GM23248 (cell line): ENCODE measurements around the gene RMI2. TPM values are rescaled to one million over a fixed set of nuclear protein-coding genes. Genes with fewer than 3 reads are reported as not detected.

Source experiments
- DNase-seq: peaks from one replicate; pipeline ENCODE4 v3.0.0-alpha.2; 2015
- H2AFZ ChIP-seq: fragments of 200-600 bp; sonication (generic); 2 replicates; pipeline ENCODE4 v1.6.1; 2016; ENCODE audit warnings: antibody characterized with exemption
- H3F3A ChIP-seq: fragments of 200-600 bp; sonication (generic); 2 replicates; pipeline ENCODE4 v1.6.1; 2016; ENCODE audit warnings: mild to moderate bottlenecking, antibody characterized with exemption, mixed run types; ENCODE audit not compliant: insufficient read depth
- H3K27ac ChIP-seq: fragments of 200-600 bp; sonication (generic); 2 replicates; pipeline ENCODE4 v1.5.1; 2016; ENCODE audit warnings: mild to moderate bottlenecking
- H3K27me3 ChIP-seq: fragments of 200-600 bp; sonication (generic); replicated peaks from 2 replicates; pipeline ENCODE4 v1.6.1; 2016; ENCODE audit warnings: mild to moderate bottlenecking; ENCODE audit not compliant: insufficient read depth
- H3K36me3 ChIP-seq: fragments of 200-600 bp; sonication (generic); 2 replicates; pipeline ENCODE4 v1.6.1; 2016; ENCODE audit warnings: low read depth, mild to moderate bottlenecking
- H3K4me1 ChIP-seq: fragments of 200-600 bp; sonication (generic); 2 replicates; pipeline ENCODE4 v1.6.1; 2016; ENCODE audit warnings: mild to moderate bottlenecking; ENCODE audit not compliant: insufficient read depth
- H3K4me2 ChIP-seq: fragments of 200-600 bp; sonication (generic); one replicate; pipeline ENCODE4 v1.6.1; 2016; ENCODE audit warnings: mild to moderate bottlenecking; ENCODE audit not compliant: unreplicated experiment
- H3K4me3 ChIP-seq: fragments of 200-600 bp; sonication (generic); 2 replicates; pipeline ENCODE4 v1.5.1; 2016; ENCODE audit warnings: mild to moderate bottlenecking
- H3K79me2 ChIP-seq: fragments of 200-600 bp; sonication (generic); 2 replicates; pipeline ENCODE4 v1.6.1; 2016; ENCODE audit warnings: mild to moderate bottlenecking; ENCODE audit not compliant: insufficient read depth
- H3K9ac ChIP-seq: fragments of 200-600 bp; sonication (generic); 2 replicates; pipeline ENCODE4 v1.6.1; 2016; ENCODE audit warnings: mild to moderate bottlenecking
- H3K9me2 ChIP-seq: fragments of 200-600 bp; sonication (generic); 2 replicates; pipeline ENCODE4 v1.6.1; 2016; ENCODE audit warnings: mixed run types, mild to moderate bottlenecking, moderate library complexity; ENCODE audit not compliant: insufficient read depth
- H3K9me3 ChIP-seq: fragments of 200-600 bp; sonication (generic); one replicate; pipeline ENCODE4 v1.6.1; 2017; ENCODE audit warnings: low read depth
- H4K20me1 ChIP-seq: fragments of 200-600 bp; sonication (generic); 2 replicates; pipeline ENCODE4 v1.6.0; 2016; ENCODE audit not compliant: insufficient read depth
- EZH2 ChIP-seq: fragments of 200-600 bp; sonication (generic); IDR thresholded peaks from 2 replicates; pipeline ENCODE4 v1.6.1; 2018; ENCODE audit warnings: antibody characterized with exemption, mild to moderate bottlenecking; ENCODE audit not compliant: insufficient read depth, poor library complexity, severe bottlenecking
- EZH2phosphoT487 ChIP-seq: fragments of 200-600 bp; sonication (generic); IDR thresholded peaks from 2 replicates; pipeline ENCODE4 v1.6.1; 2018; ENCODE audit warnings: antibody characterized with exemption, moderate library complexity, mild to moderate bottlenecking, low read depth; ENCODE audit not compliant: insufficient read depth
- WGBS, 2 experiments: methylation state at CpG; one replicate each; pipeline ENCODE4 v1.1.6; 2015 to 2017; ENCODE audit warnings: low lambda C conversion rate in 2 of 2, low coverage in 1 of 2; ENCODE audit errors: missing lambda C conversion rate in 2 of 2; 5-methylcytosine and 5-hydroxymethylcytosine counted together
- in situ Hi-C: fragments of 300-500 bp; cut with MboI; formaldehyde crosslinking; loops from 2 replicates; pipeline ENCODE4 v1.15.0; 2020
- polyA plus RNA-seq: library from polyadenylated mRNA; unstranded; fragments of >200 nt; fragmentation: Nextera tagmentation; extraction: Ambion mirVana; gene quantifications from 2 replicates; pipeline ENCODE4 v1.2.1, GENCODE V29; 2016
- total RNA-seq: library from RNA; depleted of rRNA; stranded (reverse); fragments of >200 nt; shearing (Covaris generic); gene quantifications from 2 replicates; pipeline ENCODE4 v1.2.3, GENCODE V29; 2014

Gene RMI2
- total and polyA plus RNA-seq, 2 experiments from 2014 or later, result 8.5 to 11.9 TPM

- Histone ChIP-seq H3K27me3 (no peaks in the 10 kb centered on the region), H2AFZ (no peak overlapping the region), H3F3A (no peaks in the 10 kb centered on the region), H3K9me2 (no peaks in the 10 kb centered on the region), H3K79me2 (no peaks in the 10 kb centered on the region), H3K9ac (no peak overlapping the region), H3K9me3 (no peaks in the 10 kb centered on the region), H3K4me3 (no peak overlapping the region), H3K36me3 (no peaks in the 10 kb centered on the region), H3K4me1 (no peaks in the 10 kb centered on the region), H3K27ac (no peak overlapping the region), H4K20me1 (no peaks in the 10 kb centered on the region), H3K4me2 (no peak overlapping the region)
- in situ Hi-C loops, result no loop called here
- TF ChIP-seq EZH2 (no peak), EZH2phosphoT487 (no peak)
- WGBS, 2 experiments, result 80 to 92% methylated on average over 8 of the region's 8 CpGs
- no peak for DNase-seq
These were observed 26.4 kb upstream of the RMI2 start for GRCh38 chr16:11318817-11319216.

DNA sequence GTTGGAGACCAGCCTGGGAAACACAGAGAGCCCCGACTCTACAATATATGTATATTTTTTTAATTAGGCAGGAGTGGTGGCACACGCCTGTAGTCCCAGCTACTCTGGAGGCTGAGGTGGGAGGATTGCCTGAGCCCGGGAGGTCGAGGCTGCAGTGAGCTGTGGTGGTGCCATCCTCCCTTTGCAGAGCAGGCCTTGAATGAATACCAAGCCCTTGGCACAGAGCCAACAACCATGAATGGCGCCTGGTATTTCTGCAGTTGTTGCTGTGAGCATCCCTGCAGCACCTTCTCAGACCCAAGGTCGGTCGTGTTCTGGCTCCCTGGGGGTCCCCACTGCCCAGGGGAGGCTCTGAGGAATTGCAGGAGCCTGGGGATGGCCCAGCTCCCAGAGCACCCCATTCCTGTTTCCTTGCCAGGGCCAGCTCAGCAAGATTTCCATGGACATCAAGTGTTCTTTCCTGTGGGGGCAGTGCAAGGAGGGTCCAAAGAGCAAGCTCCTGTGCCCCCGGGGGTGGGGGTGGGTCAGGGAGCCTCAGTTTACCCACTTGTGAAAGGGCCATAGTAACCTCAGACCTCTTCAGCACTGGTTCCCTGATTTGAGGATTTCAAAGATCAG is 25.6 kb upstream of the RMI2 start:
- no peaks in the 10 kb centered on the region for H3K4me1 ChIP-seq
- in situ Hi-C loops, result no loop called here
- H2AFZ ChIP-seq, result no peak overlapping the region
- TF ChIP-seq EZH2 (no peak), EZH2phosphoT487 (no peak)
- no peaks in the 10 kb centered on the region for H3K9me3 ChIP-seq
- H3K9me2 ChIP-seq, result no peaks in the 10 kb centered on the region
- no peaks in the 10 kb centered on the region for H3F3A ChIP-seq
- no peak overlapping the region for H3K9ac ChIP-seq
- no peaks in the 10 kb centered on the region for H3K36me3 ChIP-seq
- no peak overlapping the region for H3K27ac ChIP-seq
- 18 to 22% methylated on average over 7 to 8 of the region's 8 CpGs for WGBS, 2 experiments
- peak; percentile 55 for DNase-seq
- no peaks in the 10 kb centered on the region for H3K27me3 ChIP-seq
- H3K4me3 ChIP-seq, result no peak overlapping the region
- no peaks in the 10 kb centered on the region for H3K79me2 ChIP-seq
- no peaks in the 10 kb centered on the region for H4K20me1 ChIP-seq
- no peak overlapping the region for H3K4me2 ChIP-seq

DNA sequence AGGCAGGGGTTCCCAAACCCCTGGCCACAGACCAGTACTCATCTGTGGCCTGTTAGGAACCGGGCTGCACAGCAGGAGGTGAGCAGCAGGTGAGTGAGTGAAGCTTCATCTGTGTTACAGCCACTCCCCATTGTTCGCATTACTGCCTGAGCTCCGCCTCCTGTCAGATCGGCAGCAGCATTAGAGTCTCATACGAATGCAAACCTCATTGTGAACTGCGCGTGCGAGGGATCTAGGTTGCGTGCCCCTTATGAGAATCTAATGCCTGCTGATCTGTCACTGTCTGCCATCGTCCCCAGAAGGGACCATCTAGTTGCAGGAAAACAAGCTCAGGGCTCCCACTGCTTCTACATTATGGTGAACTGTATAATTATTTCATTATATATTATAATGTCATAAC is 25.1 kb upstream of the RMI2 start:
- no peaks in the 10 kb centered on the region for H3K4me1 ChIP-seq
- in situ Hi-C loops, result no loop called here
- no peak overlapping the region for H3K4me3 ChIP-seq
- H3K27ac ChIP-seq, result no peak overlapping the region
- H3K4me2 ChIP-seq, result no peak overlapping the region
- H4K20me1 ChIP-seq, result no peaks in the 10 kb centered on the region
- H3K36me3 ChIP-seq, result no peaks in the 10 kb centered on the region
- no peaks in the 10 kb centered on the region for H3F3A ChIP-seq
- no peaks in the 10 kb centered on the region for H3K9me3 ChIP-seq
- no peak overlapping the region for H3K9ac ChIP-seq
- no peak for DNase-seq
- WGBS, 2 experiments, result 71 to 73% methylated on average over 10 of the region's 10 CpGs
- H3K79me2 ChIP-seq, result no peaks in the 10 kb centered on the region
- no peaks in the 10 kb centered on the region for H3K27me3 ChIP-seq
- no peaks in the 10 kb centered on the region for H3K9me2 ChIP-seq
- H2AFZ ChIP-seq, result no peak overlapping the region
- TF ChIP-seq EZH2phosphoT487 (no peak), EZH2 (no peak)

DNA sequence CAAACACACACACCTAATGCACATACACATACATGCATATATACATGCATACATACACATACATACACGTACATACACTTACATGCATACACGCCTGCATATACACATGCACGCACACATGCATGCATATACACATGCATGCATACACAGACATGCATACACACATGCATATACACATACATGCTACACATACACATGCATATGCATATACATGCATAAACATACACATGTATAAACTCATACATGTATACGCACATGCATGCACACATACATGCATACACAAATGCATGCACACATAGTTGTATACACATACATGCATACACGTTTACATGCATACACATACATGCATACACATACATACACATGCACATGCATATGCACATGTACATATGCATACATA is 23.6 kb upstream of the RMI2 start:
- H3K79me2 ChIP-seq, result no peaks in the 10 kb centered on the region
- H4K20me1 ChIP-seq, result no peaks in the 10 kb centered on the region
- H3K36me3 ChIP-seq, result no peaks in the 10 kb centered on the region
- no peak overlapping the region for H2AFZ ChIP-seq
- 72 to 82% methylated on average over 5 of the region's 5 CpGs for WGBS, 2 experiments
- no peak overlapping the region for H3K4me3 ChIP-seq
- no peaks in the 10 kb centered on the region for H3K9me3 ChIP-seq
- in situ Hi-C loops, result no loop called here
- H3K9ac ChIP-seq, result no peak overlapping the region
- H3K4me1 ChIP-seq, result no peaks in the 10 kb centered on the region
- no peaks in the 10 kb centered on the region for H3F3A ChIP-seq
- DNase-seq, result no peak
- TF ChIP-seq EZH2 (no peak), EZH2phosphoT487 (no peak)
- H3K9me2 ChIP-seq, result no peaks in the 10 kb centered on the region
- no peak overlapping the region for H3K27ac ChIP-seq
- no peaks in the 10 kb centered on the region for H3K27me3 ChIP-seq
- H3K4me2 ChIP-seq, result no peak overlapping the region

DNA sequence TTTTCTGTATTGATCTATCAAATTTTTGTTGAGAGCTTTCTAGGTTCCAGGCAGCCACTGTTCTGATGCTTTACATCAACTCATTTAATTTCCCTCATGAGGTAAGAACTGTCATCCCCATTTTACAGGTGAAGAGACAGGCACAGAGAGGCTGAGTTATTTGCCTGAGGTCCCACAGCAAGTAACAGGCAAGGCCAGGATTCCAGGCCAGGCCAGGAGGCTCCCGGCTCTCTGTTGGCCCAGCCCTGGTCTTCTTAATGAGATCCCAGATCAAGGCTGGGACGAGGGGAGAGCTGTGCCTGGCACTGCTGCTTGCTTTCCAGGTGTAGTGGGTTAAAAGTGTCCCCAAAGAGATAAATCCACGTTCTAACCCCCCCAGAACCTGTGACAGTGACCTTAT is 22.4 kb upstream of the RMI2 start:
- H3K79me2 ChIP-seq, result no peaks in the 10 kb centered on the region
- no peaks in the 10 kb centered on the region for H3F3A ChIP-seq
- H3K9me2 ChIP-seq, result no peaks in the 10 kb centered on the region
- no peak overlapping the region for H3K4me3 ChIP-seq
- H3K9me3 ChIP-seq, result no peaks in the 10 kb centered on the region
- H2AFZ ChIP-seq, result no peak overlapping the region
- H3K36me3 ChIP-seq, result no peaks in the 10 kb centered on the region
- WGBS, 2 experiments, result 61 to 66% methylated on average over 3 of the region's 3 CpGs
- in situ Hi-C loops, result no loop called here
- no peak for TF ChIP-seq EZH2
- no peak for TF ChIP-seq EZH2phosphoT487
- no peaks in the 10 kb centered on the region for H4K20me1 ChIP-seq
- no peak overlapping the region for H3K9ac ChIP-seq
- no peak overlapping the region for H3K27ac ChIP-seq
- H3K4me2 ChIP-seq, result no peak overlapping the region
- H3K4me1 ChIP-seq, result 0 out of 2 replicates have a peak, but pooled peaks cover under 1% of the 10 kb centered on the region
- DNase-seq, result no peak
- no peaks in the 10 kb centered on the region for H3K27me3 ChIP-seq
